Measurements from ENCODE around the gene CST11.

CST11 gene, protein sequence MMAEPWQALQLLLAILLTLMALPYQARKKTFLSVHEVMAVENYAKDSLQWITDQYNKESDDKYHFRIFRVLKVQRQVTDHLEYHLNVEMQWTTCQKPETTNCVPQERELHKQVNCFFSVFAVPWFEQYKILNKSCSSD

DNA sequence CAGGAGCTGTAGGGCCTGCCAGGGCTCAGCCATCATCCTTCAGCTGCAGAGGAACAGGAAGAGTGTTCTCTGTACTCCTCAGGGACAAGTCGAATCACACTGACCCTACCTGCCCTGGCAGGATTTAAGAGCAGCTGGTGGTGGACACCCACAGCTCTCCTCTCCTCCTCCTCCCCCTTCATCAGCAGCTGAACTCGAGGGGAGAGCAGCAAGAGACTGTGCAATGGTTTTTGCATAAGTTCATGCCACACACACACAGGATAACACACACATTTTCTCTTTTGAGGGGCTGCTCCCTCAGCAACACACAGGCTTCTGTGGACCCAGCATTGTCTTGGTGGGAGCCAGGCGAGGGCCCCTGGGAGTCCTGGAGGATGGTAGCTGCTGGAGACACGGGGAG is at the start of gene CST11:
Gene CST11, minus strand, starts transcription at position 101 of the 400 bp plus-strand sequence. Its CDS starts 65 bp downstream, at position 36.
- TF ChIP-seq, protein P1, sequence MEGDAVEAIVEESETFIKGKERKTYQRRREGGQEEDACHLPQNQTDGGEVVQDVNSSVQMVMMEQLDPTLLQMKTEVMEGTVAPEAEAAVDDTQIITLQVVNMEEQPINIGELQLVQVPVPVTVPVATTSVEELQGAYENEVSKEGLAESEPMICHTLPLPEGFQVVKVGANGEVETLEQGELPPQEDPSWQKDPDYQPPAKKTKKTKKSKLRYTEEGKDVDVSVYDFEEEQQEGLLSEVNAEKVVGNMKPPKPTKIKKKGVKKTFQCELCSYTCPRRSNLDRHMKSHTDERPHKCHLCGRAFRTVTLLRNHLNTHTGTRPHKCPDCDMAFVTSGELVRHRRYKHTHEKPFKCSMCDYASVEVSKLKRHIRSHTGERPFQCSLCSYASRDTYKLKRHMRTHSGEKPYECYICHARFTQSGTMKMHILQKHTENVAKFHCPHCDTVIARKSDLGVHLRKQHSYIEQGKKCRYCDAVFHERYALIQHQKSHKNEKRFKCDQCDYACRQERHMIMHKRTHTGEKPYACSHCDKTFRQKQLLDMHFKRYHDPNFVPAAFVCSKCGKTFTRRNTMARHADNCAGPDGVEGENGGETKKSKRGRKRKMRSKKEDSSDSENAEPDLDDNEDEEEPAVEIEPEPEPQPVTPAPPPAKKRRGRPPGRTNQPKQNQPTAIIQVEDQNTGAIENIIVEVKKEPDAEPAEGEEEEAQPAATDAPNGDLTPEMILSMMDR (conservative IDR thresholded peaks at IDR 0.05; ENCODE audit: low read depth, low read length) = no peak
- DNase-seq (ENCODE audit: low read depth) = no peak
- no peak within 1 kb of the TSS for H3K4me3 ChIP-seq (ENCODE audit: low read depth, low read length)

DNA sequence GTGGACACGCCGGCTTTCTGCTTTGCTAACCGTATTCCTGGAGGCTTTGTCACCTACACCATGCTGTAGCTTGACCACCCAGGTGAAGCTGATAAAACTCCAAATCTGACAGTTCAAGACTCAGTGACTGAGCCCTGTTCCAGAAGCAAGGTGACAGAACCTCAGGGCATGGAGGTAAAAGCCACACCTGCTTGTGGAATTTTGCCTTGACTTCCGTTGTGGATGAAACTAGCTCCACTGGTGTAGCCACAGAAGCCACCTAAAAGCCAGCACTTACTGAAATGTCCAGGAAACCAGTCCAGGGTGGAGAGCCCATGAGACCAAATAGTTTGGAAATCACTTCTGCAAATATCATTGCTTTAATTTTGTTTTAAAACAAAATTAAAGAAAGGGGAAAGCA is 49.2 kb upstream of the CST11 start:
- H3K4me3 ChIP-seq (ENCODE audit: low read depth, low read length) = no peak overlapping the region
- TF ChIP-seq, protein P1 (conservative IDR thresholded peaks at IDR 0.05; ENCODE audit: low read depth, low read length) = no peak
- no peak for DNase-seq (ENCODE audit: low read depth)

DNA sequence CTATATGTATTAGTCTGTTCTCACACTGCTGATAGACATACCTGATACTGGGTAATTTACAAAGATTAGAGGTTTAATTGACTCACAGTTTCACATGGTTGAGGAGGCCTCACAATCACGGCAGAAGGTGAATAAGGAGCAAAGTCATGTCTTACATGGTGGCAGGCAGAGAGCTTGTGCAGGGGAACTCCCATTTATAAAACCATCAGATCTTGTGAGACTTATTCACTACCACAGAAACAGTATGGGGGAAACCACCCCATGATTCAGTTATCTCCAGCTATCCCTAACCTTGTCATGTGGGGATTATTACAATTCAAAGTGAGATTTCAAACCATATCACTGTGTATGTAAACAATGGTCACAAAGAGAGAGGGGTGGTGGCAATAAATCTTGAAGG is 44.9 kb upstream of the CST11 start:
- DNase-seq (ENCODE audit: low read depth) = no peak
- H3K4me3 ChIP-seq (ENCODE audit: low read depth, low read length) = no peak overlapping the region
- TF ChIP-seq, protein P1 (conservative IDR thresholded peaks at IDR 0.05; ENCODE audit: low read depth, low read length) = no peak

DNA sequence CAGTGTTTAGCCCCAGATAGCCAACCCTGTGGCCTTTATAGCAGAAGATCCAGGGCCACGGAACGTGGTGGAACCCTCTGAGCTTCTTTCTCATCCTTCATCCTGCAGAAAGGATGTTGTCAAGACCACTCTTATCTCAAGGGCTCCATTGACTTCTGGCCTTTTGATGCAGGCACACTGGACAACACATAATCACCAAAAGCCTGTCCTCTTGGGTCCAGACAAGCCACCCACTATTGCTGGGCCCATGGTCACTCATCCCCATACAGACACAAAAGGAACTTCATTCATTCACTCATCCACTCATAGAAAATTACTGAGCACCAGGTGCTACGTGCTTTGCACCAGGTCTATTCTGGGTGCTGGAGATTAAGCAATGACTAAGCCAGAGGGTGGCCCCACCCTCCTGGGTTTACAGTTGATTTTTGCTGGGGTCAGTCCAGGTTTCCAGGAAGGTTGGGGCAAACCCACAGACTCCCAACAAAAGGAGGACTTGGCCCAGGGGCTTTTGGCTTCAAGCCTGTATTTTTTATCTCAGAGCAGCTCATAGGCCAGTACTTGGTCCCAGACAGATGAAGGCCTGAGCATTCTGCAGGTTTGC is 40.6 kb upstream of the CST11 start:
- H3K4me3 ChIP-seq (ENCODE audit: low read depth, low read length) = no peak overlapping the region
- no peak for DNase-seq (ENCODE audit: low read depth)
- TF ChIP-seq, protein P1 (conservative IDR thresholded peaks at IDR 0.05; ENCODE audit: low read depth, low read length) = no peak

DNA sequence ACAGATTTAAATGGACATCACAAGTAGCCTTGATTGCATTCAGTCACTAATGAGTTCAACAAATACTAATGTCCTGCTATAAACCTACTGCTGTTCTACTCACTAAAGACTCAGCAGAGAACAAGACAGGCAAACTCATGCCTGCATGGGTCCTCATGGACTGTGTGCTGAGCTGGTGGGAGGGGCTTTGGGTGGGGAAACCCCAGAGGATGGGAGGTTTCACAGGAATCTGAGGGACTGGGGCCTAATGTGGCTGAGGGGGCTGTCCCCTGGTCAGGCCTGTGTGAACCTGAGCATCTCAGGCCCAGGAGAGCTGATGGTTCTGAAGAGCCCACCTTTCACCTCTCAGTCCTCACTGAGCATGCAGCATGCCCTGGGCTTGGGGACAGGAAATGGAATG is 39.6 kb upstream of the CST11 start:
- TF ChIP-seq, protein P1 (conservative IDR thresholded peaks at IDR 0.05; ENCODE audit: low read depth, low read length) = no peak
- DNase-seq (ENCODE audit: low read depth) = no peak
- no peak overlapping the region for H3K4me3 ChIP-seq (ENCODE audit: low read depth, low read length)

DNA sequence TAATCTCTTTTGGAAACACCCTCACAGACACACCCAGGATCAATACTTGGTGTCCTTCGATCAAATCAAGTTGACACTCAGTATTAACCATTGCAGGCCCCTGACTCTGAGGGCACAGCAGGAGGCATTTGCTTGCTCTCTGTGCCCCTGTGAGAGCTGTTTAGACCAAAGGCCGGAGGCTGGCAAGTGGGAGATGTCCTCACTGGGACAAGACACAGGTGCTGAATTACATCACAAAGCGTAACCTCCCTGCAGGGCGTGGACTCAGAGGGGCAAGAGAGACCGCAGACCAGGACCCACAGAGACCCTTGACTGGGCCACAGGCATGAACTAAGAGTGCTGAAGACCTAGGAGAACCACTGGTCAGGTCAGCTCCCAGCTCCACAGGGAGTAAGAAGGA is 38.1 kb upstream of the CST11 start, which contains the start of gene CST8:
Gene CST8, plus strand, starts transcription at position 301 of the 400 bp plus-strand sequence. CDS start 551 bp downstream, outside the sequence.
- no peak for DNase-seq (ENCODE audit: low read depth)
- TF ChIP-seq, protein P1 (conservative IDR thresholded peaks at IDR 0.05; ENCODE audit: low read depth, low read length) = no peak
- no peak within 1 kb of the TSS for H3K4me3 ChIP-seq (ENCODE audit: low read depth, low read length)

DNA sequence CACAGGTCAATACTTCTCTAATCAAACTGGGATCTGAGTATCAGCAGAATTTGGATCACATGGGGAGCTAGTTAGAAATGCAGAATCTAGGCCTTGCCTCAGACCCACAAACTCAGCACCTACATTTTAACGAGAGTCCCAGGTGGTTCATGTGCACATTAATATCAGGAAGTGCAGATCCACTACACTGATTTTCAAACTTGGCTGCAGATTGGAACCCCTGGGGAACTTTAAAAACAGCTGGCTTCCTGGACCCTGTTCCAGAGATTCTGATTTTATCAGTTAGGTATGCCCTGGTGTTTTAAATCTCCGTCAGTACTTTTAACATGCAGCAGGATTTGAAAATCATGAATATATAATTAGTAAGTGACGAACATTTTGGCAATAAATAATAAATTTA is 36.3 kb upstream of the CST11 start:
- no peak overlapping the region for H3K4me3 ChIP-seq (ENCODE audit: low read depth, low read length)
- DNase-seq (ENCODE audit: low read depth) = no peak
- TF ChIP-seq, protein P1 (conservative IDR thresholded peaks at IDR 0.05; ENCODE audit: low read depth, low read length) = no peak
